Retinal pigment epithelial cell (primary cell): ENCODE measurements around the gene FLYWCH2.

Experiments used
- DNase-seq: peaks from one replicate; pipeline ENCODE4 v3.0.0-alpha.2; 2010; ENCODE audit warnings: low read depth
- H3K4me3 ChIP-seq: 2 replicates; pipeline ENCODE4 v1.5.1; 2011; ENCODE audit warnings: mild to moderate bottlenecking, low read length, control low read depth, moderate library complexity
- TF ChIP-seq, protein P1 (sequence below): conservative IDR thresholded peaks from 2 replicates; pipeline ENCODE4 v1.5.1; 2011; ENCODE audit warnings: low read depth, low read length, control low read depth, inconsistent platforms

The FLYWCH2 gene

DNA sequence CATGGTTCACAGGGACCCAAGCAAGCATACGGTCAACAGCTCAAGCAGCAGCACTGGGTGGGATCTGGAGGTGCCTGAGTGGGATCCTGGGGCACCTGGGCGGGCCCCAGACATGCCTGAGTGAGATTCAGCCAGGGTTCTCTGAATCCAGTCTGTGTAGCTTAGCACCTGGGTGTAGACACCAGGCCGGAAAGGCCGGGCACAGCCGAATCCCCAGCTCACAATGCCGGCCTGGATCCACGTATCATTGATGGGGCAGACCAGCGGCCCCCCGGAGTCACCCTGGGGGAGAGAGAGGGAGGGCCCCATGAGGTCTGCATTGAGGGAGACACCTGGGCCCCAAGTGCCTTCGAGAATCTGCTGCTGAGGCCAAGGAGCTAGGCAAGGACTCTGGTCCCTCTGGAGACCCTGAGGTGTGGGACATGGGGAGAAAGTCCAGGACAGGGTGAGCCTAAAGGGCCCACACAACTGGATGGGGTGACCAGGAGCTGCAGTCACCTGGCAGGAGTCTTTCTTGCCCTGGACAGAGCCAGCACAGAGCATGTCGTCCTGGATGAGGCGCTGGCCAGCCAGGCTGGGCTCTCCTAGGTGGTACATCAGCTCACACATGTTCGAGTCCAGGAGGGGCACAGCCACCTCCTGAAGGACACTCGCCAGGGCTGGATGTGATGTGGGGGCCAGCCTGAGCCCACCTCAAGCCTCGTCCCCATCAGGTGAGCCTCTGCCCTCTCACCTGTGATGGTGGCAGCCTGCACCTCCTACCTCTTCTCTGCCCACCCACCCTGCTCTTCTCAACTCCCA, 43.2 kb upstream of the FLYWCH2 start:
- DNase-seq, result no peak
- H3K4me3 ChIP-seq, result no peak overlapping the region
- TF ChIP-seq, protein P1, sequence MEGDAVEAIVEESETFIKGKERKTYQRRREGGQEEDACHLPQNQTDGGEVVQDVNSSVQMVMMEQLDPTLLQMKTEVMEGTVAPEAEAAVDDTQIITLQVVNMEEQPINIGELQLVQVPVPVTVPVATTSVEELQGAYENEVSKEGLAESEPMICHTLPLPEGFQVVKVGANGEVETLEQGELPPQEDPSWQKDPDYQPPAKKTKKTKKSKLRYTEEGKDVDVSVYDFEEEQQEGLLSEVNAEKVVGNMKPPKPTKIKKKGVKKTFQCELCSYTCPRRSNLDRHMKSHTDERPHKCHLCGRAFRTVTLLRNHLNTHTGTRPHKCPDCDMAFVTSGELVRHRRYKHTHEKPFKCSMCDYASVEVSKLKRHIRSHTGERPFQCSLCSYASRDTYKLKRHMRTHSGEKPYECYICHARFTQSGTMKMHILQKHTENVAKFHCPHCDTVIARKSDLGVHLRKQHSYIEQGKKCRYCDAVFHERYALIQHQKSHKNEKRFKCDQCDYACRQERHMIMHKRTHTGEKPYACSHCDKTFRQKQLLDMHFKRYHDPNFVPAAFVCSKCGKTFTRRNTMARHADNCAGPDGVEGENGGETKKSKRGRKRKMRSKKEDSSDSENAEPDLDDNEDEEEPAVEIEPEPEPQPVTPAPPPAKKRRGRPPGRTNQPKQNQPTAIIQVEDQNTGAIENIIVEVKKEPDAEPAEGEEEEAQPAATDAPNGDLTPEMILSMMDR, result no peak

DNA sequence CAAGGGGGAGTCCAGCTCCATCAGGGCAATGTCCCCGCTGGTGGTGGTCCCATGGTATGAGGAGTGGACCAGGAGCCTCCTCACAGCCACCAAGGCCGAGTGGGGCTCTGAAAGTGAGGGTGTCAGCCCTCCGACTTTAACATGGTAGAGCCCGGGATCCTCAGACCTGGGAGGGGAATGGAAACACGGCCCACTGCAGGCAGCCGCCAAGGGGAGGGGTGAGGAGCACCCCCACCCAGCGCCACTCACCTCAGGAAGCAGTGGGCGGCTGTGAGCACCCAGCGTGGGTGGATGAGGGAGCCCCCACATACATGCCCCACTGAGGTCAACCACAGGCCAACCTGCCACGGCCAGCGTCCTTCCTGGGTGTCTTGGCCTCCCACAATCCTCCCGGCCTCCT, 42.1 kb upstream of the FLYWCH2 start:
- no peak for DNase-seq
- TF ChIP-seq, protein P1, result no peak
- no peak overlapping the region for H3K4me3 ChIP-seq

- peak overlapping the region; percentile 22 for H3K4me3 ChIP-seq
- no peak for DNase-seq
- TF ChIP-seq, protein P1, result no peak
These were observed 41.2 kb upstream of the FLYWCH2 start for GRCh38 chr16:2841606-2842339.

GRCh38 chr16:2842340-2843000, 40.5 kb upstream of the FLYWCH2 start:
- peak overlapping the region; percentile 22 for H3K4me3 ChIP-seq
- DNase-seq, result no peak
- TF ChIP-seq, protein P1, result peak; percentile 64

DNA sequence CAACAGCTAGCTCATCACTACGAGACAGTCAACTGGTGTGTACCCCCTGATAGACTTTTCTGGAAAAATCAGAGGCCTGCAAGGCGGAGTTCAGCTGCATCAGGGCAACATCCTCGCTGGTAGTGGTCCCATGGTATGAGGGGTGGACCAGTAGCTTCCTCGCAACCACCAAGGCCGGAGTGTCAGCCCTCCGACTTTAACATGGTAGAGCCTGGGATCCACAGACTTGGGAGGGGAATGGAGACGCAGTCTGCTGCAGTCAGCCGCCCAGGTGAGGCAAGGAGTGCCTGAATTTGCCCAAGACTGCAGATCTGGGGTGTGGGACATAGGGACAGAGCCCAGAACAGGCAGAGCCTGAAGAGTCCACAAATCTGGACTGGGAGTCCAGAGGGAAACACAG, 39.5 kb upstream of the FLYWCH2 start:
- no peak for DNase-seq
- TF ChIP-seq, protein P1, result no peak
- H3K4me3 ChIP-seq, result no peak overlapping the region

GRCh38 chr16:2845116-2845515, 37.9 kb upstream of the FLYWCH2 start:
- DNase-seq, result no peak
- H3K4me3 ChIP-seq, result no peak overlapping the region
- TF ChIP-seq, protein P1, result no peak
